Endodermal cell (in vitro differentiated cells): ENCODE measurements around the gene CHN1. TPM values are rescaled to one million over a fixed set of nuclear protein-coding genes. Genes with fewer than 3 reads are reported as not detected.

ENCODE experiments used
- DNase-seq: peaks from one replicate; pipeline ENCODE4 v3.0.0-alpha.2; 2017
- H3K27ac ChIP-seq: 2 replicates; pipeline ENCODE4 v1.5.1; 2013; ENCODE audit warnings: mild to moderate bottlenecking, low read depth, low read length, moderate library complexity
- H3K27me3 ChIP-seq: 2 replicates; pipeline ENCODE4 v1.6.1; 2013; ENCODE audit warnings: mild to moderate bottlenecking, low read length, moderate library complexity; ENCODE audit not compliant: insufficient read depth, control insufficient read depth, poor library complexity, severe bottlenecking
- H3K36me3 ChIP-seq: 2 replicates; pipeline ENCODE4 v1.7.0; 2013; ENCODE audit warnings: mild to moderate bottlenecking, low read length, moderate library complexity; ENCODE audit not compliant: control insufficient read depth, insufficient read depth
- H3K4me1 ChIP-seq: one replicate; pipeline ENCODE4 v1.7.0; 2013; ENCODE audit warnings: low read length; ENCODE audit not compliant: control insufficient read depth, insufficient read depth
- H3K4me3 ChIP-seq: 2 replicates; pipeline ENCODE4 v1.5.1; 2013; ENCODE audit warnings: mild to moderate bottlenecking, low read length, moderate library complexity
- H3K9ac ChIP-seq: 2 replicates; pipeline ENCODE4 v1.6.1; 2013; ENCODE audit warnings: mild to moderate bottlenecking, low read length, moderate library complexity; ENCODE audit not compliant: poor library complexity, severe bottlenecking; ENCODE audit errors: extremely low read depth
- H3K9me3 ChIP-seq: 2 replicates; pipeline ENCODE4 v1.6.1; 2013; ENCODE audit warnings: mild to moderate bottlenecking, low read length, moderate library complexity; ENCODE audit not compliant: control insufficient read depth
- H3K27ac Mint-ChIP-seq: 2 replicates; pipeline ENCODE4 v1.8.0; 2020; ENCODE audit warnings: mixed read lengths
- H3K27me3 Mint-ChIP-seq: 2 replicates; pipeline ENCODE4 v1.8.0; 2021; ENCODE audit warnings: mild to moderate bottlenecking, mixed read lengths; ENCODE audit not compliant: insufficient read depth
- H3K36me3 Mint-ChIP-seq: 2 replicates; pipeline ENCODE4 v1.8.0; 2020; ENCODE audit warnings: low read depth, mixed read lengths
- H3K4me1 Mint-ChIP-seq: 2 replicates; pipeline ENCODE4 v1.8.0; 2020; ENCODE audit warnings: mixed read lengths
- H3K4me3 Mint-ChIP-seq: 2 replicates; pipeline ENCODE4 v1.8.0; 2020; ENCODE audit warnings: mild to moderate bottlenecking, moderate library complexity, mixed read lengths
- H3K9me3 Mint-ChIP-seq: 2 replicates; pipeline ENCODE4 v1.8.0; 2020; ENCODE audit warnings: mild to moderate bottlenecking, mixed read lengths
- WGBS, 2 experiments: methylation state at CpG; one replicate each; pipeline versions ENCODE4 v1.1.5 to v1.1.7; 2013; ENCODE audit warnings: missing lambda C conversion rate in 2 of 2, mixed read lengths in 1 of 2; ENCODE audit not compliant: insufficient coverage in 1 of 2, insufficient read length in 1 of 2; 5-methylcytosine and 5-hydroxymethylcytosine counted together
- total RNA-seq, 2 donors: library from RNA; stranded (reverse); fragmentation: NEBNext Ultra II Directional in 1 of 2; extraction: Animal tissue kit (Norgen Biotek cat#: 25700) in 1 of 2; gene quantifications; 2 replicates in 1 of 2; 3 replicates in 1 of 2; pipeline ENCODE4 v1.2.1, GENCODE V29; 2021
- TF ChIP-seq, protein P1 (sequence below): fragments of 200-600 bp; sonication (generic); conservative IDR thresholded peaks from 2 replicates; pipeline ENCODE4 v1.5.0; 2021; ENCODE audit warnings: antibody characterized with exemption, mild to moderate bottlenecking

CHN1 gene
- total RNA-seq, 2 donors from 2014 or later: 24.3 to 28.8 TPM

DNA sequence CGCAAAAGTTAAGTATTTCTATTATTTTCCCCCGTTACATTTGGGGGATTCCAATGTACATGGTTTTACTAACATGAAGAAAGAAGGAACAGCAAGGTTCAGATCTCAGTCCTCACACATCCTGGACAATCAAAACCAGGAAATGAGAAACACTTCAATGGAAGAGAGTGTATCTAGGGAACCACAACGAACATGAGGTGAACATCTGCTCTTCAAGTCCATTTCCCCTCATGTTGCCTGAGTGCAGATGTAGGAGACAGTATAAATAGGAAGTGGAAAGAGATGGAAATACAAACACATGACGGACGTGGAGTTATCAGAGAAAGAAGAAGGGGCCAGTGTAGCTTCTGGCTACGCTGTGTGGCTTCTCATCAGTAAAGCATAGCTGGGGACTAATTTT lies 52.6 kb downstream of the CHN1 start:
- Mint-ChIP-seq H3K9me3 (peaks cover 2% of the 10 kb centered on the region), H3K4me3 (no peak overlapping the region), H3K27ac (no peak overlapping the region), H3K36me3 (peaks cover 8% of the 10 kb centered on the region), H3K4me1 (peaks cover 3% of the 10 kb centered on the region), H3K27me3 (no peaks in the 10 kb centered on the region)
- H3K9ac ChIP-seq: no peak overlapping the region
- H3K4me3 ChIP-seq: no peak overlapping the region
- TF ChIP-seq, protein P1, sequence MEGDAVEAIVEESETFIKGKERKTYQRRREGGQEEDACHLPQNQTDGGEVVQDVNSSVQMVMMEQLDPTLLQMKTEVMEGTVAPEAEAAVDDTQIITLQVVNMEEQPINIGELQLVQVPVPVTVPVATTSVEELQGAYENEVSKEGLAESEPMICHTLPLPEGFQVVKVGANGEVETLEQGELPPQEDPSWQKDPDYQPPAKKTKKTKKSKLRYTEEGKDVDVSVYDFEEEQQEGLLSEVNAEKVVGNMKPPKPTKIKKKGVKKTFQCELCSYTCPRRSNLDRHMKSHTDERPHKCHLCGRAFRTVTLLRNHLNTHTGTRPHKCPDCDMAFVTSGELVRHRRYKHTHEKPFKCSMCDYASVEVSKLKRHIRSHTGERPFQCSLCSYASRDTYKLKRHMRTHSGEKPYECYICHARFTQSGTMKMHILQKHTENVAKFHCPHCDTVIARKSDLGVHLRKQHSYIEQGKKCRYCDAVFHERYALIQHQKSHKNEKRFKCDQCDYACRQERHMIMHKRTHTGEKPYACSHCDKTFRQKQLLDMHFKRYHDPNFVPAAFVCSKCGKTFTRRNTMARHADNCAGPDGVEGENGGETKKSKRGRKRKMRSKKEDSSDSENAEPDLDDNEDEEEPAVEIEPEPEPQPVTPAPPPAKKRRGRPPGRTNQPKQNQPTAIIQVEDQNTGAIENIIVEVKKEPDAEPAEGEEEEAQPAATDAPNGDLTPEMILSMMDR: no peak
- 93 to 96% methylated on average over 3 to 6 of the region's 6 CpGs for WGBS, 2 experiments
- no peaks in the 10 kb centered on the region for H3K4me1 ChIP-seq
- no peak for DNase-seq
- H3K27ac ChIP-seq: no peak overlapping the region
- H3K27me3 ChIP-seq: no peaks in the 10 kb centered on the region
- H3K9me3 ChIP-seq: no peaks in the 10 kb centered on the region
- H3K36me3 ChIP-seq: no peaks in the 10 kb centered on the region

DNA sequence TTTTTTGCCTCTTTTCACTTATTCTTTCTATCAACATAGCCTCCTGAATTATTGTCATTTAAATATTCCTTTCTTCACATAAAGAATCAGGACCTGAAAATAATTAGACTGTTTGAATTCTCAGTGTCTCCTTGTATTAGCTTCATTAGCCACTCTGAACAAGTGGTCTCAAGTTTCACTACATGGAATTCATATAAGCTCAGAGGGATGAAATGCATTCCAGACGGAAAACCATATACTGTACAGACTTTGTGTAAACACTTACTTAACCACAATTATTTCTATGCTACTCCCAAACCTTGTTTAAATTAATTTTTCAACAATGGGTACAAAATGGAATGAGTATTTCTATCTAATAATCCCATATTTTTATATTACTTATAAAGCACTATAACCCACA lies 53.4 kb downstream of the CHN1 start:
- H3K9me3 ChIP-seq: no peaks in the 10 kb centered on the region
- H3K9ac ChIP-seq: no peak overlapping the region
- no peaks in the 10 kb centered on the region for H3K36me3 ChIP-seq
- Mint-ChIP-seq H3K4me1 (peaks cover 3% of the 10 kb centered on the region), H3K4me3 (no peak overlapping the region), H3K27ac (no peak overlapping the region), H3K27me3 (no peaks in the 10 kb centered on the region), H3K36me3 (peaks cover 8% of the 10 kb centered on the region), H3K9me3 (no peaks in the 10 kb centered on the region)
- H3K27ac ChIP-seq: no peak overlapping the region
- TF ChIP-seq, protein P1: no peak
- DNase-seq: no peak
- no peaks in the 10 kb centered on the region for H3K4me1 ChIP-seq
- H3K27me3 ChIP-seq: no peaks in the 10 kb centered on the region
- no peak overlapping the region for H3K4me3 ChIP-seq
- WGBS, 2 experiments: 80 to 90% methylated on average over 1 of the region's 1 CpG

DNA sequence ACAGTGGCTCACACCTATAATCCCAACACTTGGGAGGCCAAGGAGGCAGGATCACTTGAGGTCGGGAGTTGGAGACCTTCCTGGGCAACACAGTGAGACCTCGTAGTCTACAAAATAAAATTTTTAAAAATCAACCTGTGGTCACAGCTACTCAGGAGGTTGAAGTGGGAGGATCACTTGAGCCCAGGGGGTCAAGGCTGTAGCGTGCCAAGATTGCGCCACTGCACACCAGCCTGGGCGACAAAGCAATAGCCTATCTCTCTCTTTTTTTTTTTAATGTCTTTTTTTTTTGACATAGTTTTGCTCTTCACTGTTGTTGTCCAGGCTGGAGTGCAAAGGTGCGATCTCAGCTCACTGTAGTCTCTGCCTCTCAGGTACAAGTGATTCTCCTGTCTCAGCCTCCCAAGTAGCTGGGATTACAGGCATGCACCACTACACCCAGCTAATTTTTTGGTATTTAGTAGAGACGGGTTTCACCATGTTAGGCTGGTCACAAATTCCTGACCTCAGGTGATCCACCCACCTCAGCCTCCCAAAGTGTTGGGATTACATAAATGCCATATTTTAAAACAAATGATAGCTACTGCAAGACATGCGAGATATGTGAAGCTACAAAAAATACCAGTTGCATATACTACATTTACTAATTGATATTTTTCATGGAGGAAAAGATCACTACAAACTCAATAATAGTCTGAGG lies 55.0 kb downstream of the CHN1 start:
- peaks cover 3% of the 10 kb centered on the region for H3K4me1 Mint-ChIP-seq
- Histone ChIP-seq H3K9me3 (no peaks in the 10 kb centered on the region), H3K9ac (no peak overlapping the region), H3K4me1 (no peaks in the 10 kb centered on the region), H3K4me3 (no peak overlapping the region), H3K27me3 (no peaks in the 10 kb centered on the region), H3K27ac (no peak overlapping the region), H3K36me3 (no peaks in the 10 kb centered on the region)
- H3K27ac Mint-ChIP-seq: no peak overlapping the region
- H3K36me3 Mint-ChIP-seq: peaks cover 3% of the 10 kb centered on the region
- TF ChIP-seq, protein P1: no peak
- WGBS, 2 experiments: 93 to 96% methylated on average over 5 to 8 of the region's 8 CpGs
- no peak overlapping the region for H3K4me3 Mint-ChIP-seq
- H3K9me3 Mint-ChIP-seq: no peaks in the 10 kb centered on the region
- no peak for DNase-seq
- no peaks in the 10 kb centered on the region for H3K27me3 Mint-ChIP-seq
